ENCODE results near the gene CORT. TPM values are rescaled to one million over a fixed set of nuclear protein-coding genes. Genes with fewer than 3 reads are reported as not detected.
"Not testable (repeated sequence)": the region's sequence is repeated elsewhere in the genome, so short reads cannot be mapped to it uniquely, and the experiment has no call there.

CORT gene, protein sequence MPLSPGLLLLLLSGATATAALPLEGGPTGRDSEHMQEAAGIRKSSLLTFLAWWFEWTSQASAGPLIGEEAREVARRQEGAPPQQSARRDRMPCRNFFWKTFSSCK
- polyA plus RNA-seq (ENCODE audit: insufficient read depth in 1 of 5, insufficient read length in 5 of 5, low replicate concordance in 1 of 5), result 1 to 10 TPM; 1.4 to 2.0 (median 1.8) TPM
- long read RNA-seq, donor 1, partial matches to known transcripts, result 5 of 6 reads
- long read RNA-seq, donor 1, other reads (novel, unspliced or antisense), result 0 of 6 reads
- long read RNA-seq, donor 2, result 0 reads
- long read RNA-seq, donor 3, result 0 reads
- long read RNA-seq, donor 4, result 0 reads
- long read RNA-seq, donor 5, partial matches to known transcripts, result 0 of 1 reads
- long read RNA-seq, donor 5, other reads (novel, unspliced or antisense), result 0 of 1 reads
- long read RNA-seq, donor 6, result 0 reads
- long read RNA-seq, donor 7, result 0 reads
- long read RNA-seq, donor 8, partial matches to known transcripts, result 0 of 1 reads
- long read RNA-seq, donor 8, other reads (novel, unspliced or antisense), result 0 of 1 reads

DNA sequence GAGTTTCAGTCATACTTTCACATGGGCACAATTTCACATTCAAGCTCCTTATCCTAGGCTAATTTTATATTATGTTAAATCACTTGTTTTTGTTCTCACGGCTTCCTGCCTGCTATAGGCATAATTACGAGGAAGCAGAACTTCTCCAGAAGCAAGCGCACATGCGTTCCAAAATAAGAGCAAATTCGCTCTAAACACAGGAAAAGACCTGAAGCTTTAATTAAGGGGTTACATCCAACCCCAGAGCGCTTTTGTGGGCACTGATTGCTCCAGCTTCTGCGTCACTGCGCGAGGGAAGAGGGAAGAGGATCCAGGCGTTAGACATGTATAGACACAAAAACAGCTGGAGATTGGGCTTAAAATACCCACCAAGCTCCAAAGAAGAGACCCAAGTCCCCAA, at the start of gene CORT:
CORT (plus strand) TSS at position 281 of the 400 bp plus-strand sequence. CDS start 193 bp downstream, outside the sequence.
- no peak for DNase-seq

DNA sequence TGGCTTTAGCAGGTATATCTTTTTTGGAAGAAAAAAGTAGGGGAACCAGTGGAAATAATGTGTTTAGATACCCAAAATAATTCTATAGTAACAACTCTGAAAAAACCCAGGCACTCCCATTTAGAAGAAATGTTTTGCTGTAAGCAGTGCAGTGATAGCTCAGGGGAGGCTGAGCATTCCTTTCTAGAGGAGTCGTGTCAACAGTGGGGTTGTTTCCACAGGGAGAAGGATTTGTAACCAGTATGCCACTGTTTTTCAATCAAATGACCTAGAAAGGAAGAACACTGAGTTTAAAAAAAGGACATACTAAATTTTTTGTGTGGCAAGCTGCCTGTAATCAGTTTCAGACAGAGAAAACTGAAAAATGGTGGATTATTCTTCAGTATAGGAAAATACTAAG, 48.5 kb upstream of the CORT start:
- DNase-seq, result no peak

DNA sequence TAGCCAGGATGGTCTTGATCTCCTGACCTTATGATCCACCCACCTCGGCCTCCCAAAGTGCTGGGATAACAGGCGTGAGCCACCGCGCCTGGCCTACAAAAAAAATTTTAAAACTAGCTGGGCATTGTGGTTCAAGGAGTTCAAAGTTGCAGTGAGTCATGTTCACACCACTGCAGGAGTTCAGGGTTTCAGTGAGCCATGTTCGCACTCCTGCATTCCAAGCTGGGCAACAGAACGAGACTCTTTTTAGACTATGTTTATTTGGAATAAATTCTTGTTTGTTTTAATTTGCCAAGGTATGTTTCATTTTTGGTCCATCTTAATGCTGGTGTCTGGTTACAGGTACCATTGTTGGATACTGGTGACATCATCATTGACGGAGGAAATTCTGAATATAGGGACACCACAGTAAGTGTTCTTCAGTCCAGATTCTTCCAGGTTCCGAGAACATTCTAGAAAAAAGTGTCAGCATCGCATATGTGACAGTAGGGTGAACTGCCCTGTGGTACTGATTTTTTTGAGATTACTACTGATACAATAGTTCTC, 47.0 kb upstream of the CORT start:
- no peak for DNase-seq

DNA sequence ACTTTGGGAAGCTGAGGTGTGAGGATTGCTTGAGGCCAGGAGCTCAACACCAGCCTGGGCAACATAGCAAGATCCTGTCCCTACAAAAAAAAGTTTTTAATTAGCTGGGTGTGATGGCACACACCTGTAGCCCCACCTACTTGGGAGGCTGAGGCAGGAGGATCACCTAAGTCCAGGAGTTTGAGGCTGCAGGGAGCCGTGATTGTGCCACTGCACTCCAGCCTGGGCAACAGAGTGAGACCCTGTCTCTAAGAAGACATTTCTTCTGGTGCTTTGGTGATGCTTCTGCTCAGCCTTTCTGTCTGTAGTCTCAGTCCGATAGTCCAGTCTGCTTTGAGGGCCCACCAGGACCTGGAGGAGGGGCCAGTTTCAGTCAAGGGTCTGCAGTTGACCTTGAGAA, 42.6 kb upstream of the CORT start:
- no peak for DNase-seq

DNA sequence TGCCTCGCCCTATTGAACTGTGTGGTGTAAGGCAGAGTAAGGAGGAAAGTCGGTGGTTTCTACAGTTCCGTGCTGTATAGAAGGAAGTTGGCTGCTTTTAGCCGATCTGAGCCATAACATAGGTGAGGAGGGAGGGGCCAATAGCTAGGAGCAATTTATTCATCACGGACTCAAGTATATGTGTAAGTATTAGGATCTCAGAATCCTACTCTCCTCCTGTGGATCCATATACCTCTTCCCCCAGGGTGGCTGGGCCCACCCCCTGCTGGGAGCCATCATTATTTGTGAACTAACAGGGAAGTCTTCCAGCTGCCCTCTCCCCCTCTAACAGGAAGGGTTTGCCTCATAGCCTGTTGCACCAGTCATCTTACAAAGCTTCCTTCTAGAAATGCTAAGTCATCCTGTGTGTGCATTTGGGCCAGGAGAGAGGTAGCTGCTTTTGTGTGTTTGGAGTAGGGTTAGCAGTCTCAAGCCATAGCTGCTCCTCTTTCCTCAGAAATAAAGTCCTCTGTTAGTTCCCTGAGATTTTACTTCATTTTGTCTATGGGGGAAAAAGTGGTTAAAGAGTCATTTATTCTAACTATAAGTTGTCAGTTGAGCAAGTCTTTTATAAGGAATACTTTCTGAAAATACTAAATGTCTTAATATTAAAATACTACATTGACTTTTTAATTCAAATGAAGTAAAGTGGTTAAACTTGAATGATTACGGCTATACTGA, 34.5 kb upstream of the CORT start:
- DNase-seq, result no peak

DNA sequence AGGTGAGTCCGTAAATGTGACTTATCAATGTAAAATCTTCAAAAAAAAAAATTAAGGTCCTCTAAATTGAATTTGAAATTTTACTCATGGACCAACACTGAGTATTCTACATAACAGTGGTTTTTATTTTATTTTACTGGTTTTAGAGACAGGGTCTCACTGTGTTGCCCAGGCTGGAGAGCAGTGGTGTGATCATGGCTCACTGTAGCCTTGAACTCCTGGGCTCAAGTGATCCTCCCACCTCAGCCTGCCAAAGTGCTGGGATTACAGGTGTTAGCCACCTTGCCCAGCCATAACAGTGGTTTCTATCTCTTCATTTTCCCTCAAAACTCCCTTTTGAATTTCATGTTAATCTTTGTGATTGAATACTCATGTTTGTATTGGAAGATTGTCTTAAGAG, 33.9 kb upstream of the CORT start:
- not testable (repeated sequence) for DNase-seq

DNA sequence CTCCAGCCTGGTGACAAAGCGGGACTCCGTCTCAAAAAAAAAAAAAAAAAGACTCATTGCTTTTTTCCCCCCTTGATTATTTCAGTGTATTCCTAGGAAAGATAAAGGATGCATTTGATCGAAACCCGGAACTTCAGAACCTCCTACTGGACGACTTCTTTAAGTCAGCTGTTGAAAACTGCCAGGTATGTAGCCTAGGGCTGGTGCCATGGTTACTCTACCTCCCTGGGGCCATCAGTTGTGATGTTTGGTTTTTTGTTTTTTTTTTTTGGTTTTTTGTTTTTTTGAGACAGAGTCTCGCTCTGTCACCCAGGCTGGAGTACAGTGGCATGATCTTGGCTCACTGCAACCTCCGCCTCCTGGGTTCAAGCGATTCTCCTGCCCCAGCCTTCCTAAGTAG, 31.1 kb upstream of the CORT start:
- DNase-seq, result not testable (repeated sequence)

DNA sequence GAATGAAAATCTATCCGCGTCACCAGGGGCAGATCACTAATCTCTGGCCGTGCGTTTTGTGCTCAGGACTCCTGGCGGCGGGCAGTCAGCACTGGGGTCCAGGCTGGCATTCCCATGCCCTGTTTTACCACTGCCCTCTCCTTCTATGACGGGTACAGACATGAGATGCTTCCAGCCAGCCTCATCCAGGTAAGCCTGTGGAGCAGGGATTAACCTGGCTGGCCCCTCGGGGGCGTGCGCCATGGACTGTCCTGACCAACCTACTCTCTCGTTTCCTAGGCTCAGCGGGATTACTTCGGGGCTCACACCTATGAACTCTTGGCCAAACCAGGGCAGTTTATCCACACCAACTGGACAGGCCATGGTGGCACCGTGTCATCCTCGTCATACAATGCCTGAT, 30.5 kb upstream of the CORT start:
- no peak for DNase-seq

DNA sequence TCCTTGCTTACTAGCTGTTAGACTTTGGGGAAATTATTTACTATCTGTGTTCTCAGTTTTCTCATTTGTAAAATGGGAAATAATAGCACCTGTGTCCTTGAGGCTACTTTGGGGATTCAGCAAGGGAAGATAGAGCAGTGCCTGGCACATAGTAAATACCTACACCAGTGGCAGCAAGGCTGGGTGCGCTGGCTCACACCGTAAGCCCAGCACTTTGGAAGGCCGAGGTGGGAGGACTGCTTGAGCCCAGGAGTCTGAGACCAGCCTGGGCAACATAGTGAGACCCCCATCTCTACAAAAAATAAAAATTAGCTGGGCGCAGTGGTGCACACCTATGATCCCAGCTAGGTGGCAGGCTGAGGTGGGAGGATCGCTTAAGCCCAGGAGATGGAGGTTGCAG, 28.2 kb upstream of the CORT start:
- DNase-seq, result no peak

DNA sequence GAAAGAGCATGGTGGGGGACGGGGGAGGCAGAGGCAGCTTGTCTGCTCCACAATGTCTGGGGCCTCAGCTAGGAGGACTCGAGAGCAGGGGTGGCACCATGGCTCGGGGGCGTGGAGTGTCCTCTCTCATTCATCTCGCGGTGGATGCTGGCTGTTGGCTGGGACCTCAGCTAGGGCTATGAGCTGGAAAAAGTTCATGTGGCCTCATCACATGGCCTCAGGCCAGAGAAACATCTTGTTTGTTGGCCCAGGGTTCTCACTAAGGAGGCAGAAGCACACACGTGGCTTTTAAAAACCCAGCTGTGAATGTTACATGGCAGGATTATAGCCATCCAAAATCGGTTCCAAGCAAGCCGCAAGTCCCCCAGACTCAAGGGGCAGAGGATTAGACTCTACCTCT, 25.8 kb upstream of the CORT start:
- peak; percentile 51 to 67 for DNase-seq

DNA sequence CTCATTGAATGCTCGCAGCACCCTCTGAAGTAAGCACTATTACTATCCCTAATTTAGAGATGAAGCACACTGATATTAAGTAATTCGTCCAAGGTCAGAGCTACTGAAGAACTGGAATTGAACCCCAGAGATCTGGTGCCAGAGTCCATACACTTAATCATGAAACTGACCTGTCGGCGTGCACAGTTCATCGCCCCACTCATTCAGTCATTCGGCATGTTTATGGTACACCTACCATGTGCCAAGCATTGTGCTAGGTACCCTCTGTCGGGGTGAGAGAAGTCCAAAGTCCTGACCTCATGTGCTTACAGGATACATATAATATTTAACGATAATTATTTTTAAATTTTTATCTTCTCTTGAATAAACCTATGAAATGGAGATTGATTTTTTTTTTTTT, 25.2 kb upstream of the CORT start:
- DNase-seq, result no peak

DNA sequence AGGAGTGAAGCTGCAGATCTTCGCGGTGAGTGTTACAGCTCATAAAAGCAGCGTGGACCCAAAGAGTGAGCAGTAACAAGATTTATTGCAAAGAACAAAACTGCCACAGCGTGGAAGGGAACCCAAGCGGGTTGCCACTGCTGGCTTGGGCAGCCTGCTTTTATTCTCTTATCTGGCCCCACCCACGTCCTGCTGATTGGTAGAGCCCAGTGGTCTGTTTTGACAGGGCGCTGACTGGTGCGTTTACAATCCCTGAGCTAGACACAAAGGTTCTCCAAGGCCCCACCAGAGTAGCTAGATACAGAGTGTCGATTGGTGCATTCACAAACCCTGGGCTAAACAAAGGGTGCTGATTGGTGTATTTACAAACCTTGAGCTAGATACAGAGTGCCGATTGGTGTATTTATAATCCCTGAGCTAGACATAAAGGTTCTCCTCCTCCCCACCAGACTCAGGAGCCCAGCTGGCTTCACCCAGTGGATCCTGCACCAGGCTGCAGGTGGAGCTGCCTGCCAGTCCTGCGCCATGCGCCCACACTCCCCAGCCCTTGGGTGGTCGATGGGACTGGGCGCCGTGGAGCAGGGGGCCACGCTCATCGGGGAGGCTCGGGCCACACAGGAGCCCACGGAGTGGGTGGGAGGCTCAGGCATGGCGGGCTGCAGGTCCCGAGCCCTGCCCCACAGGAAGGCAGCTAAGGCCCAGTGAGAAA, 23.9 kb upstream of the CORT start:
- not testable (repeated sequence) for DNase-seq

DNA sequence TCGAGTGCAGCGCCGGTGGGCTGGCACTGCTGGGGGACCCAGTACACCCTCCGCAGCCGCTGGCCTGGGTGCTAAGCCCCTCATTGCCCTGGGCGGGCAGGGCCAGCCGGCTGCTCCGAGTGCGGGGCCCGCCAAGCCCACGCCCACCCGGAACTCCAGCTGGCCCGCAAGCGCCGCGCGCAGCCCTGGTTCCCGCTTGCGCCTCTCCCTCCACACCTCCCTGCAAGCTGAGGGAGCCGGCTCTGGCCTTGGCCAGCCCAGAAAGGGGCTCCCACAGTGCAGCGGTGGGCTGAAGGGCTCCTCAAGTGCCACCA, 23.3 kb upstream of the CORT start:
- not testable (repeated sequence) for DNase-seq

DNA sequence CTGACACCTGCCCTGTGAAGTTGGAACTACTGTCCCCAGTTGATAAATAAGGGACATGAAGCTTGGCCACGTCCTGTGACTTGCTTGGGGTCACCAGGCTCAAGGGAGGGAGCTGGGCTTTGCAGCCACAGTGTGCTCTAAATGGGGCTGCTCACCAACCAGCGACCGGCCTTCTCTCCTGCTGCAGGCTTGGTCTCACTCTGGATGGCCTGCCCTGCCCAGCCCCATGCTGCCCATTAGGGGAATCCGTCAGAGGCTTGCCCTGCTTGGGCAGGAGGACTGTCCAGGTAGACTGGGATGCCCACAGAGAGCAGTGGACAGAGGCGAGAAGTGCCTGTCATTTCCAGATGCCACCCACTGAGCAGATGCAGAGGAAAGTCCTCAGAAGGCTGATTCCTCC, 20.8 kb upstream of the CORT start:
- no peak for DNase-seq

DNA sequence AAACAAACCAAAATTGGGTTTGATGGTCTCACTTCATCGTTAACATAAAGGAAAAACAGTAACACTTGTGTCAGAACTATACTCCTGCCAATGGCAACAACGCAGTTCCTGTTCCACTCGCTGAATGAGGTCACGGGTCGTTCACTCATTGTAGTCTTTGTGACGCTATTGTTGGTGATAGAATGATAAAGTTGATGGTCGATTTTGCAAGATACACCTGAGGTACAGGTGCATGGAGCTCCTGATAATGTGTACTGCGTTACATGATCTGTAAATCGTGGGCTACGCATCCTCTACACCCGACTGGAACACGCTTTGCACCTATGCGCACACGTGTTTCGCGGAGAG, 20.0 kb upstream of the CORT start:
- no peak for DNase-seq

DNA sequence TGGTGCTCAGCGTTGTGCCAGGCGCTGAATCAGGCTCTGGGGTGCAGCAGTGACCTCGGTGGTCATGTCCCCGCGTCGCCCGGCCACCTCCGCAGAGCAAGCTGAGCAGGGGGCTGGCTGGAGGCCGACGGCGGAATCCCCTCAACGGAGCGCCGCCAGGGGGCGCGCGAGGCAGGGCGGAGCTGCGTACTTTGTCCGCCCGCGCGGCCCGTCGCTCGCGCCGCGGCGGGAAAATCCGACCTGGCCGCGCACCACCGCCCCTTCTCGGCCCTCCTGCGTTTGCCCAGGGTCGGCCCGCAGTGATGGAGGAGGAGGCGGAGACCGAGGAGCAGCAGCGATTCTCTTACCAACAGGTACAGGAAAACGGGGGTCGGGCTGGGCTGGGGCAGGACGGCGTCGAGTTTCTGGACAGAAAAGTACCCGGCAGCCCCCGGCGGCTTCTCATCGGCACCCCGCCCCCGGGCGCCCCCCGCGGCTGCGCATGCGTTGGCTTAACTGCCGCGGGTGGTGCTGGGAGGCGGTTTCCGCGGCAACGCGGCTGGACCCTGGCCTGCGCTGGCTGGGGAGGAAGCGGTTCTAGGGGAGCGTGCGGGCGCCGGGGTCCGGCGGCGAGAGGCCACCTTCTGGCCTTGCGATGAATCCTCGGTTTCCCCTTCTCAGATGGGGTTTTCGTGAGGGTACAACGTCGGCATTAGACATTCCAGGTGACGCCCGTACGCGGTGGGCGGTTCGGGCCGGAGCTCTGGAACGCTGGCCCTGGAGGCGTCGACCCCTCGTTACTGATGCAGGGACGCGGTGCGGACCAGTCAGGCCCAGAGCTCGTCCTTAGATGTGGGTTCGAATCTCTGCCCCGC, 19.4 kb upstream of the CORT start, which contains the start of gene CENPS:
CENPS (plus strand) TSS at position 218 of the 854 bp plus-strand sequence; CDS start at position 303, 85 bp downstream.
- peak; percentile 93 to 96 for DNase-seq

DNA sequence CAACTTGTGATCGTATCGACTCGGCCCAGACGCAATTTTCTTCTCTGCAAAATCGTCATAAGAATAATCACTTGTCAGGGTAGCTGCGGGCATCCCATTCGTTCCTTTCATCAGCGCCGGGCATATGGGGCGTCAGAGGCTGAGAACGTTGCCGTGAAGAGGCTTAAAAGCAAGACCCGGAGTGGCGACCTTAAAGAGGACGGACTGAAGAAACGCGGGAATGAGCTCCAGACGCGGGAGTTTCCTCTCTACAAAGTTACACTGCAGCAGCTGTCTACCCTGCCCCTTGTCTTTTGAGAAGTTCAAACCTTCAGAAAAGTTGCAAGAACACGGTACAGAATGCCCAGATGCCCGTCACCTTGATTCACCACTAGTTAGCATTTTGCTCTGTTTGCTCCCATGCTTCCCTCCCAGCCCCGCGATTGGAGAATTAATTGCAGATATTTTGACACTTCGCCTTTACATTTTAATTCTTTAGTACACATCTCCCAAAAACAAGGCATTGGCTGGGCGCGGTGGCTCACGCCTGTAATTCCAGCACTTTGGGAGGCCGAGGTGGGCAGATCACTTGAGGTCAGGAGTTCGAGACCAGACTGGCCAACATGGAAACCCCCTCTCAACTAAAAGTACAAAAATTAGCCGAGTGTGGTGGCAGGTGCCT, 18.6 kb upstream of the CORT start:
- DNase-seq, result no peak

DNA sequence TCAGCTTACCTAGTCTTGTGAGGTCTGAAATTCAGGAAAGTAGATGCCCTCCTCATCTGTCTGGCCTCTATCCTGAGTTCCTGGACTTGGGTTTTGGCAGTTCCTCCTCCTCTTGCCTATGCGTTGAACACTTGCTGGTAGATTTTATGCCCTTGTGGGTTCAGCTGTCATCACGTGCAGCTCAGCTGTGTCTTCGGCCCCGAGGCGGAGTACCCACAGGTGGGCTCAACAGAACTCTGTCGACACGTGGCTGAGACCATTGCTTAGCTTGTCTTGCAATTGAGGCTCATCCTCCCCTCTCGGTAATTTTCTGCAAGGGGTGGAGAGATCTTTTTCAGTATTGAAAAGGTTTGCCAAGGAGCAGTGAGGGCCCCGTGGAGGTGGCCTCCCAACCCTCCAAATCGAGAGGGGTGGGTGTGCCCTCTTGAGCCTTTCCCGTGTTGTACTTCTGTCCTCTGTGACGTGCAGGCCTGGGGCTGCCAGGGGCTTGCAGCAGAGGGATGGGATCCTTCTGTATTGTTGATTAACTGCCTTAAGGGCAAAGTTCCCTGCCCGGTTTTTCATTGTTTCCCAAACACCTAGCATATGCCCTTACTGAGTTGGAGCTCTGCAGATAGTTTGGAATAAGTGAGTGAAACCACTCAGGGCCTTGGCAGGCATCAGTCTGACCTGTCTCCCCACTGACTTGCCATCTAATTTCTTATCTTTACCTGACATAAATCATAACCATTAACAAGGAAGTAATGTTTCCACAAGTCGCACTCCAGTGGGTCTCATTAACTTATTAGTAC, 16.7 kb upstream of the CORT start:
- DNase-seq, result no peak

DNA sequence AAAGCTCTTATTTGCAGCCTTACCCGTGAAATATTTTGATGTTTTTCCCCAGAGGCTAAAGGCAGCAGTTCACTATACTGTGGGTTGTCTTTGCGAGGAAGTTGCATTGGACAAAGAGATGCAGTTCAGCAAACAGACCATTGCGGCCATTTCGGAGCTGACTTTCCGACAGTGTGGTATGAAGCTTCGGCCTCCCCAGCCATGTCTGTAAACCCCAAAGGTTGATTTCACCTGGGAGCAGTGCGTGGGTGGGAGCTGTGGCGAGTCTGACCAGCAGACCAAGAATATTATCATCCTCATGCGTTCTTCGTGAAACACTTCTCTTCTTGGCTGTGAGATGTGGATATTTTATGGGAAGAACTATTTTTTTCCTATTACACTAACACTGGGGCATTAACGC, 16.0 kb upstream of the CORT start:
- no peak for DNase-seq

DNA sequence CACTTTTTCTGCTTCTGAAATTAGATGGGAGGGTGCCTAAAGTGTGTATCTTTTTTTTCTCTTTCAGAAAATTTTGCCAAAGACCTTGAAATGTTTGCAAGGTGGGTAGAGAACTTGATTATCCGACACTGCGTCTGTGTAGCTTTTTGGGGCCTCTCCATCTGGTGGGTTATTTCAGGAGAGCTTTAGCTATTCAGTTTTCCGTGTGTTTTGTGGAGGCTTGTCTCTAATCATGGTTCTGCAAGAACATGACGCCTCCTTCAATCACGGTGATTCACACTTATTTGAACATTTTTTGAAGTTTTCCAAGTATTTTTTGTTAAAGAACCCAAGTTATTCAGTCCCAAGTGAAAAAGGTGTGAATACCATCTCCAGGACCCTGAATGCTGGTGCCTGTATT, 15.2 kb upstream of the CORT start:
- no peak for DNase-seq

Data from right lung (tissue), 10 donors.